HAP-1 (cell line): ENCODE measurements around the gene PTOV1.

Experiments
- DNase-seq, 2 experiments: peaks; one replicate each; pipeline ENCODE4 v3.0.0-alpha.2; 2016 to 2020; ENCODE audit warnings: low spot score in 2 of 2
- H3K27me3 ChIP-seq: fragments of 250-450 bp; sonication (Bioruptor Pico); 2 replicates; pipeline ENCODE4 v1.5.1; 2020; ENCODE audit warnings: low read depth, mild to moderate bottlenecking, moderate library complexity
- H3K36me3 ChIP-seq: fragments of 250-450 bp; sonication (Bioruptor Pico); replicated peaks from 2 replicates; pipeline ENCODE4 v1.5.1; 2020; ENCODE audit warnings: mild to moderate bottlenecking
- H3K4me1 ChIP-seq: fragments of 250-450 bp; sonication (Bioruptor Pico); 2 replicates; pipeline ENCODE4 v1.5.1; 2020; ENCODE audit warnings: mild to moderate bottlenecking
- H3K4me3 ChIP-seq: fragments of 250-450 bp; sonication (Bioruptor Pico); 2 replicates; pipeline ENCODE4 v1.5.1; 2020; ENCODE audit warnings: mild to moderate bottlenecking, moderate library complexity
- H3K9me3 ChIP-seq: fragments of 250-450 bp; sonication (Bioruptor Pico); 2 replicates; pipeline ENCODE4 v1.5.1; 2020; ENCODE audit warnings: mild to moderate bottlenecking, moderate library complexity
- in situ Hi-C: fragments of 300-500 bp; cut with MboI; formaldehyde crosslinking; loops from 3 replicates; pipeline ENCODE4 v1.14.3; 2020; ENCODE audit warnings: low sequenced_read_pairs, inconsistent platforms, mixed read lengths

PTOV1 gene

GRCh38 chr19:49850487-49851342, at the start of gene PTOV1:
Gene PTOV1, plus strand, starts transcription at chr19:49851159.
- H3K4me3 ChIP-seq = peak within 1 kb of the TSS; percentile 71
- in situ Hi-C loops = loop anchor here (25.0 kb wide), 1 partner anchor 363 kb away; the partner anchor contains the start of genes RPL13A and RPS11
- peak; percentile 82 to 93 for DNase-seq
- H3K9me3 ChIP-seq = 0 out of 2 replicates have a peak, but pooled peaks cover 4% of the 10 kb centered on the region
- no peaks in the 10 kb centered on the region for H3K27me3 ChIP-seq
- peaks cover 23% of the 10 kb centered on the region for H3K36me3 ChIP-seq
- H3K4me1 ChIP-seq = peaks cover 11% of the 10 kb centered on the region

DNA sequence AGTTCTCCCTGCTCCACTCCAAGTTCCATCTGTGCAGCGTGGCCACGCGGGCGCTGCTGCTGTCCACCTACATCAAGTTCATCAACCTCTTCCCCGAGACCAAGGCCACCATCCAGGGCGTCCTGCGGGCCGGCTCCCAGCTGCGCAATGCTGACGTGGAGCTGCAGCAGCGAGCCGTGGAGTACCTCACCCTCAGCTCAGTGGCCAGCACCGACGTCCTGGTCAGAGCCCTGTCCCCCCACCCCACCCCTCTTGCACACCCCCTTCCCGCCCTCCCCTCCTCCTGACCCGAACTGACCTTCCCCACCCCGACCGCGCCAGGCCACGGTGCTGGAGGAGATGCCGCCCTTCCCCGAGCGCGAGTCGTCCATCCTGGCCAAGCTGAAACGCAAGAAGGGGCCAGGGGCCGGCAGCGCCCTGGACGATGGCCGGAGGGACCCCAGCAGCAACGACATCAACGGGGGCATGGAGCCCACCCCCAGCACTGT, 49.5 kb upstream of the PTOV1 start:
- in situ Hi-C loops = no loop called here
- no peak for DNase-seq
- no peaks in the 10 kb centered on the region for H3K9me3 ChIP-seq
- H3K4me3 ChIP-seq = no peak overlapping the region
- H3K36me3 ChIP-seq = peaks cover 46% of the 10 kb centered on the region
- H3K27me3 ChIP-seq = no peaks in the 10 kb centered on the region
- no peaks in the 10 kb centered on the region for H3K4me1 ChIP-seq

GRCh38 chr19:49801966-49802661, 48.8 kb upstream of the PTOV1 start:
- H3K4me3 ChIP-seq = no peak overlapping the region
- in situ Hi-C loops = no loop called here
- peak in 1 of 2 experiments; percentile 70 for DNase-seq
- H3K9me3 ChIP-seq = no peaks in the 10 kb centered on the region
- no peaks in the 10 kb centered on the region for H3K27me3 ChIP-seq
- H3K4me1 ChIP-seq = no peaks in the 10 kb centered on the region
- peaks cover 40% of the 10 kb centered on the region for H3K36me3 ChIP-seq

DNA sequence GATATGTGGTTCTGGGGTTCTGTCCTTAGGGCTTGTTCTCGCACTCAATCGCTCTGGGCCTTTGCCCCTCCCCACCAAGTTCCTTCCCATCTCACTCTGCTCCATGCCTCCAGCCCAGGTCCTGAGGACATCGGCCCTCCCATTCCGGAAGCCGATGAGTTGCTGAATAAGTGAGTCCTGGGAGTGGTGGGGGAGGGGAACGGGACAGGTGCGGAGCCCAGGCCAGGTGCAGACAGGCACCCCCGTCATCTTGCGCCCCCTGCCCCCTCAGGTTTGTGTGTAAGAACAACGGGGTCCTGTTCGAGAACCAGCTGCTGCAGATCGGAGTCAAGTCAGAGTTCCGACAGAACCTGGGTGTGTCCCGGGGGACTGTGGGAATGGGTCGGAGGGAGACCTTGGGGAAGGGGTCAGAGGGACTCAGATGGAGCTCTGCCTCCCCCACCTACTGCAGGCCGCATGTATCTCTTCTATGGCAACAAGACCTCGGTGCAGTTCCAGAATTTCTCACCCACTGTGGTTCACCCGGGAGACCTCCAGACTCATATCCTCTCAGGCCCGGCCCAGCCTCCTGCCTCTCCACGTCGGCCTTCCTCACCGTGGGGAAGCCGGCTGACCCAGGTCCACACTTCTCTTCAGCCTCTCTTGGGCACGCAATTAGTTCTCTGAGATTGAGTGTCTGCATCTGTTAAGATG, 48.0 kb upstream of the PTOV1 start:
- Histone ChIP-seq H3K4me3 (no peak overlapping the region), H3K36me3 (peaks cover 39% of the 10 kb centered on the region)
- in situ Hi-C loops = no loop called here

GRCh38 chr19:49803529-49803856, 47.5 kb upstream of the PTOV1 start:
- DNase-seq = no peak
- H3K27me3 ChIP-seq = no peaks in the 10 kb centered on the region
- in situ Hi-C loops = no loop called here
- H3K9me3 ChIP-seq = no peaks in the 10 kb centered on the region
- peaks cover 39% of the 10 kb centered on the region for H3K36me3 ChIP-seq
- no peak overlapping the region for H3K4me3 ChIP-seq
- no peaks in the 10 kb centered on the region for H3K4me1 ChIP-seq

More for the DNA sequence above, 48.0 kb upstream of the PTOV1 start:
- DNase-seq = no peak
- Histone ChIP-seq H3K27me3 (no peaks in the 10 kb centered on the region), H3K9me3 (no peaks in the 10 kb centered on the region), H3K4me1 (no peaks in the 10 kb centered on the region)

DNA sequence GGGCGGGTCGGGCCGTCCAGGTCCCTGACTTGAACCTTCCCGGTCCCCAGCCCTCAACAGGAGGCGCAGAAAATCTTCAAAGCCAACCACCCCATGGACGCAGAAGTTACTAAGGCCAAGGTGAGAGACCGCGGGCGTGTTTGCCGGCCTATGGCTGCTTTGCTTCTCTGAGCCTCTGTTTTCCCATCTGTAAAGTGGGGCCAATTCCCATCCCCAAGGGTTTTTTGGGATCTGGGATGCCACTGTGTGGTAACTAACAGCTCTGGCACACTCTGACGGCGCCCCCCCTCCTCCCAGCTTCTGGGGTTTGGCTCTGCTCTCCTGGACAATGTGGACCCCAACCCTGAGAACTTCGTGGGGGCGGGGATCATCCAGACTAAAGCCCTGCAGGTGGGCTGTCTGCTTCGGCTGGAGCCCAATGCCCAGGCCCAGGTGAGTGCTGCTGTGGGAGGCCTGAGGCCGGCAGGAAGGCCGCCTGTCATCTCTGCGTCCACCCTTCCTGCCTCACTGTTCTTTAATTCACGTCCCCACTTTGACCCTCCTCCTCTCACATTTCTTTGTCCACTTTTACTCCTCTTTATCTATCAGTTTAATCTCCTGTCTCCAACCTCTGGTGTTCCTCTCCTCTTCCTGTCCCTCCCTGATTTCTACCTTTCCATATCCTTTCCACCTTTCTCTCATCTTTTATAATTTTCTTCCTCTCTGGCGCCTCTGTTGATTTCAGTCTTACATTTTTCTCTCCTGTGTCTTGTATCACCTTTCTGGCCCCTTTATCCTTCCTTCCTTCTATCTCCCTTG, 44.9 kb upstream of the PTOV1 start:
- no peak for DNase-seq
- no peak overlapping the region for H3K4me3 ChIP-seq
- H3K9me3 ChIP-seq = no peaks in the 10 kb centered on the region
- H3K27me3 ChIP-seq = no peaks in the 10 kb centered on the region
- H3K4me1 ChIP-seq = no peaks in the 10 kb centered on the region
- peaks cover 20% of the 10 kb centered on the region for H3K36me3 ChIP-seq
- in situ Hi-C loops = no loop called here

DNA sequence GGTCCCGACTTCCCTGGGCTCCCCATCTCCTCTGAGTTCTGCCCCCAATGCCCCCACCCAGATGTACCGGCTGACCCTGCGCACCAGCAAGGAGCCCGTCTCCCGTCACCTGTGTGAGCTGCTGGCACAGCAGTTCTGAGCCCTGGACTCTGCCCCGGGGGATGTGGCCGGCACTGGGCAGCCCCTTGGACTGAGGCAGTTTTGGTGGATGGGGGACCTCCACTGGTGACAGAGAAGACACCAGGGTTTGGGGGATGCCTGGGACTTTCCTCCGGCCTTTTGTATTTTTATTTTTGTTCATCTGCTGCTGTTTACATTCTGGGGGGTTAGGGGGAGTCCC, 44.4 kb upstream of the PTOV1 start:
- H3K4me3 ChIP-seq = no peak overlapping the region
- in situ Hi-C loops = no loop called here
- no peaks in the 10 kb centered on the region for H3K4me1 ChIP-seq
- no peaks in the 10 kb centered on the region for H3K9me3 ChIP-seq
- H3K27me3 ChIP-seq = no peaks in the 10 kb centered on the region
- DNase-seq = no peak
- H3K36me3 ChIP-seq = peaks cover 20% of the 10 kb centered on the region

DNA sequence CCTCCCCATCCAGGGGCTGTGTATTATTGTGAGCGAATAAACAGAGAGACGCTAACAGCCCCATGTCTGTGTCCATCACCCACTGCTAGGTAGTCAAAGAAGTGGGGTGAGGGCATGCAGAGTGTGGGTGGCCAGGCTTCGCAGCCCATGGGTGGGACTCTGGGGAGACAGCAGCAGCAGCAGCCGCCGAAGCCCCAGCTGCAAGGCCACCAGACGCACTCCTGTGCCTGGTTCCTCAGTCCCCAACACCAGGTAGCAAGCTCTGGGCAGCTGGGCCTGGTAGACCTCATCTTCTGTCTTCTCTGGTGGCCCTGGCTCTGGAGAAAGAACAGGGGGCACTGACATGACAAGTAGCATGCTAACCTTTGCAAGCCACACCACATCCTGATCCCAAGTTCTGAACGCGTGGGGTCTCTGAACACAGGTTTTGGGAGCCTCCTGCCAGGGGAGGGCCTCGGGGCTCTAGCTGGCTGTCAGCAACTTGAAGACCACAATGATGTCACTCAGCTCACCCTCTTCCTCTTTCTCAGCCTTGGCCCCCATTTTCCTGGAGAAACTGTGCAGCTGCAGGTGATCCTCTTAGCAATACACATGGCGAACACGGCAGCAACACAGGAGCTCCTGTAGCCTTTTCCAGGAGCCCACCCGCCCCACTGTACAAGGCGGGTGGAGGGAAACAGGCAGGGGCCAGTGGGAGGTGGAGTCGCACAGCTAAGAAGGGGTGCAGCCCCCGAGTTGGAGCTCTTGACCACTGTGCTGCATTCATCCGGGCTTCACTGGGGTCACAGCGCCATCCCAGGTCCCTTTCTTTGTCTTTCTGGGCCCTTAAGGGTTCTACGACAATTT, 43.7 kb upstream of the PTOV1 start:
- DNase-seq = no peak
- Histone ChIP-seq H3K9me3 (no peaks in the 10 kb centered on the region), H3K4me3 (no peak overlapping the region), H3K4me1 (no peaks in the 10 kb centered on the region), H3K27me3 (no peaks in the 10 kb centered on the region), H3K36me3 (peaks cover 20% of the 10 kb centered on the region)
- in situ Hi-C loops = no loop called here

DNA sequence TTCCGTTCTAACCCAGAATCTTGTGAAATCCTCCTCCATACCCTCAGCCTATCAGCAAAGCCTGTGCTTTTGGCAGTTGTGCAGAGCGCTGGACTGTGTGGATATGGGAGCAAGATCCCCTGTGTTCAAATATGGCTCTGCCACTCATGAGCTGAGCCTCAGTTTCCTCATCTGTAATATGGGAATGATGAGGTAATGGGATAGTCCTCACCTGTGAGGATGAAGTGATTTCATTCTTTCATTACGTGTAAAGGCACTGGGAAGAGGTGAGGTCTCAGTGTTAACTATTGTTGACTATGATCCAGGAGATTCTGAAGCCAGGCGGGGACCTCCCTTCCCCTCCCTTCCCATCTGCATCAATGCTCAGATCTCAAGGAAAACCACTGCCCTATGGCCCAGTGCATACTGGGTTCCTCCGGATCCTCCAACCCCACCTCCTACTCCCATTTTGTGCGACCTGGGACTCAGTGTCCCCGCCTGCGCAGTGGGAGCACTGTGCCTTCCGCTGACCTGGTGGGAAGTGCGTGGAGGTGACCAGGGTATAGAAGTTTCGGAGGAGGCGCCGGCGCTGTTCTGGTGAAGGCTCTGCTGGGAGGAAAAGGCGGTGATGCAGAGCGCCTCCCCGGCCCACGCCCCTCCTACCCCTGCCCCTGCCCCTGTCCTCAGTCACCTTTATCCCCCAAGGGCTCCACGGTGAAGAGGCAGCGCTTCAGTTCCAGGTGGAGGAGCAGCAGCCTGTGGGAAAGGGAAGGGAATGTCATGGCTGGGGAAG, 42.9 kb upstream of the PTOV1 start:
- H3K27me3 ChIP-seq = no peaks in the 10 kb centered on the region
- no peak overlapping the region for H3K4me3 ChIP-seq
- in situ Hi-C loops = no loop called here
- H3K4me1 ChIP-seq = peaks cover 3% of the 10 kb centered on the region
- peaks cover 3% of the 10 kb centered on the region; the same call in 1 of the 2 replicates for H3K9me3 ChIP-seq
- DNase-seq = no peak
- peaks cover 15% of the 10 kb centered on the region for H3K36me3 ChIP-seq

DNA sequence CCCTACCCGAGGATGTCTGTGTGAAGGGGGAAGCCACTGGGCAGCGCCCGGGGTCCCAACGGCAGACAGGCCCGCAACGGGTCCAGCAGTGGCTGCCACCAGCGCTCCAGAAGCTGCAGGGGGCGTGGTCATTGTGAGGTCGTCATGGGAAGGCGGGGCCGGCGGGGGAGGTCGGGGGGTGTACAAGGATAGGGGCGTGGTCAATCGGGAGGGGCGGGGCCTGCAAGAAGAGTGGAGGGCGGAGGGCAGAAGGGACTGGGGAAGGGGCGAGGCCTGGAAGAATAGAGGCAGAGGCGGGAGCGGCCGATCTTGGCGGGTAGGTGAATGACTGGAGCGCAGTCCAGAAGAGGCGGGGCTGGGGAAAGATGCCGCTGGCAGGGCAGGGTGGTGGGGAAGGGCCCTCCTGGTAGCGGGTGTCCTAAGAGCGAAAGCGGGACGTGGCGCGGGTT, 42.2 kb upstream of the PTOV1 start:
- H3K4me3 ChIP-seq = no peak overlapping the region
- H3K4me1 ChIP-seq = peaks cover 3% of the 10 kb centered on the region
- peaks cover 3% of the 10 kb centered on the region; the same call in 1 of the 2 replicates for H3K9me3 ChIP-seq
- H3K27me3 ChIP-seq = no peaks in the 10 kb centered on the region
- H3K36me3 ChIP-seq = peaks cover 8% of the 10 kb centered on the region
- peak in 1 of 2 experiments; percentile 77 for DNase-seq
- in situ Hi-C loops = no loop called here

DNA sequence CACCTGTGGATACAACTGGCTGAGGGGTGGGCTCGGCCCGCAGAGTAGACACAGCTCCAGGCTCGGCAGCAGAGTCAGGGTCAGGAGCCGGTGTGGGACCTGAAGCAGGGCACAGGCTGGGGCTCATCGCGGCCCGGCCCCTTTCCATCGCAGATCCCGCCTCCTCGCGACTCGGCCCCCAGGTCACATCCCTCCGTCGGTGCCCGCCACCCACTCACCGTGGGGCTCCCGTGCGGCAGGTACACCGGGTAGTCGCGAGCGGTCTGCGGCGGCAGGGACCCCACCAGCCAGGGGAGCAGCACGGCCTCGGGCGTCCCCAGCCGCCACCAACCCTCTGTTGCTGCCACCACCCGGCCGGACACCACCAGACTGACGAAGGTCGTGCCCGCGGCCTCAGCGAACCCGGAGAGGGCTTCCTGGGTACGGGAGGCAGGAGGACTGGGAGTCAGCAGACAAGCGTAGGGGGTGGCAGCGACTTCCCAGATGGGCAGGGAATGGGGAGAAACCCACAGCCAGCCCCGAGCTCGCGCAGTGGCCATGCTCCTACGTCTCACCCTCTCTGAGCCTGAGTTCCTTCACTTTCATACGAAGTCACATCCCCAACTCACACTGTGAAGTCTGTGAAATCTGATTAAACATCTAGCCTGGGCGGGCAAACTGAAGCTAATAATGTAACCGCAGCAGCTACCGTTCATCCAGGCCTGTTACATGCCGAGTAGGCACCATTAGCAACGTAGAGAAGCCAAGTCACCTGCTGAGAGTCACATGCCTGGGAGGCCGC, 41.6 kb upstream of the PTOV1 start:
- H3K9me3 ChIP-seq = peaks cover 3% of the 10 kb centered on the region; the same call in 1 of the 2 replicates
- no peak overlapping the region for H3K4me3 ChIP-seq
- DNase-seq = no peak
- peaks cover 6% of the 10 kb centered on the region for H3K36me3 ChIP-seq
- H3K4me1 ChIP-seq = peaks cover 7% of the 10 kb centered on the region
- in situ Hi-C loops = no loop called here
- no peaks in the 10 kb centered on the region for H3K27me3 ChIP-seq
